SK-N-MC (cell line): ENCODE data around the gene ADAMTS6.

Source experiments
- DNase-seq: peaks from one replicate; pipeline ENCODE4 v3.0.0-alpha.2; 2011; ENCODE audit warnings: low read depth, low spot score
- H3K27ac ChIP-seq: fragments of 200-600 bp; sonication (generic); 2 replicates; pipeline ENCODE4 v1.5.1; 2016; ENCODE audit warnings: mixed run types
- H3K36me3 ChIP-seq: fragments of 200-600 bp; sonication (generic); 2 replicates; pipeline ENCODE4 v1.6.1; 2017; ENCODE audit warnings: antibody characterized with exemption, low read length, mixed read lengths; ENCODE audit not compliant: insufficient read depth
- H3K4me3 ChIP-seq: fragments of 200-600 bp; sonication (generic); 2 replicates; pipeline ENCODE4 v1.5.1; 2016
- H3K9ac ChIP-seq: fragments of 200-600 bp; sonication (generic); 2 replicates; pipeline ENCODE4 v1.8.0; 2017; ENCODE audit warnings: mixed run types, mixed read lengths; ENCODE audit not compliant: insufficient read length
- H3K9me3 ChIP-seq: fragments of 200-600 bp; sonication (generic); 2 replicates; pipeline ENCODE4 v1.6.1; 2017; ENCODE audit warnings: low read depth, mild to moderate bottlenecking, antibody characterized with exemption, low read length, moderate library complexity, mixed read lengths
- EZH2 ChIP-seq: fragments of 200-600 bp; sonication (generic); IDR thresholded peaks from one replicate; pipeline ENCODE4 v1.6.1; 2017; ENCODE audit warnings: antibody characterized with exemption
- FOXP2 ChIP-seq: optimal IDR thresholded peaks from 2 replicates; pipeline ENCODE3; 2011; ENCODE audit warnings: mild to moderate bottlenecking, moderate library complexity; ENCODE audit not compliant: insufficient read depth; ENCODE audit errors: extremely low read length, control extremely low read depth
- POLR2AphosphoS5 ChIP-seq: IDR thresholded peaks from 2 replicates; pipeline ENCODE4 v1.6.1; 2012; ENCODE audit warnings: mild to moderate bottlenecking, low read depth, low read length, borderline replicate concordance

The ADAMTS6 gene

DNA sequence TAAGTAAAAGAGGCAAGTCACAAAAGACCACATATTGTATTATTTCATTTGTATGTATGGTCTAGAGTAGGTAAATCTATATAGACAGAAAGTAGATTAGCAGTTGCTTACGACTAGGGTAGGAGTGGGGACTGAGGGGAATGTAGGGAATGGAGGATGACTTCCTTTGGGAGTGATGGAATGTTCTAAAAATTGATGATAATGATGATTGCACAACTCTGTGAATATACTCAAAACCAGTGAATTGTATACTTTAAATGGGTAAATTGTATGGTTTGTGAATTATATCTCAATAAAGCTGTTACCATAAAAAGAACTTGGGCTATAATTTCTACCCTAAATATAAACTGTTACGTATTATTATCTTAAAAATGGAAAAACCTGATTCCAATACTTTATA is 35.0 kb downstream of the ADAMTS6 start:
- no peak overlapping the region for H3K9ac ChIP-seq
- DNase-seq, result no peak
- no peaks in the 10 kb centered on the region for H3K36me3 ChIP-seq

GRCh38 chr5:65441800-65442199 is 39.9 kb downstream of the ADAMTS6 start:
- no peak for TF ChIP-seq EZH2
- no peak for TF ChIP-seq POLR2AphosphoS5
- no peak for TF ChIP-seq FOXP2
- Histone ChIP-seq H3K9me3 (no peaks in the 10 kb centered on the region), H3K4me3 (no peak overlapping the region), H3K27ac (no peak overlapping the region), H3K36me3 (no peaks in the 10 kb centered on the region), H3K9ac (no peak overlapping the region)
- no peak for DNase-seq

More for the DNA sequence above, 35.0 kb downstream of the ADAMTS6 start:
- H3K27ac ChIP-seq, result no peak overlapping the region
- TF ChIP-seq FOXP2 (no peak), EZH2 (no peak), POLR2AphosphoS5 (no peak)
- no peaks in the 10 kb centered on the region for H3K9me3 ChIP-seq
- no peak overlapping the region for H3K4me3 ChIP-seq

DNA sequence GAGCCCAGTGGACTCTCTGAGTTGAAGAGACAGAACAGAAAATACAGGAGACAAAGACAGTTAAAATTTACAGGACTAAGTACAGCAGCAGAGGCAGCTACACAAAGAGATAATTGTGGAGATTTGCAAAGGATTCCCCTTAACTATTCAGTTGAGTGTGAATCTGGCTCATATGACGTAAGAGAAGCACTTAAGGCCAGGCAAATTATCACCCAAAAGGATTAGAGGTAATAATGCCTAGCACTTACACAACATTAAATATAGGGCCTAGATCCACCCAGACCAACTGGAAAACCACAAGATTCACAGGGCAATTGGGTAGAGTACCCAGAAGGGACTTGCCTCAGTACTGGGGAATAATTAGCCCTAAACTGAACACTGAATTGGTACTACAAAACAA is 41.3 kb downstream of the ADAMTS6 start:
- Histone ChIP-seq H3K36me3 (no peaks in the 10 kb centered on the region), H3K27ac (no peak overlapping the region), H3K9ac (no peak overlapping the region), H3K9me3 (no peaks in the 10 kb centered on the region), H3K4me3 (no peak overlapping the region)
- no peak for DNase-seq
- no peak for TF ChIP-seq FOXP2
- TF ChIP-seq POLR2AphosphoS5, result no peak
- no peak for TF ChIP-seq EZH2

GRCh38 chr5:65434122-65434521 is 47.6 kb downstream of the ADAMTS6 start:
- TF ChIP-seq POLR2AphosphoS5 (no peak), EZH2 (no peak)

GRCh38 chr5:65426656-65427055 is 55.1 kb downstream of the ADAMTS6 start:
- no peaks in the 10 kb centered on the region for H3K9me3 ChIP-seq
- H3K9ac ChIP-seq, result no peak overlapping the region
- no peak for TF ChIP-seq FOXP2
- no peak for TF ChIP-seq EZH2
- TF ChIP-seq POLR2AphosphoS5, result no peak
- no peaks in the 10 kb centered on the region for H3K36me3 ChIP-seq
- no peak overlapping the region for H3K4me3 ChIP-seq
- no peak for DNase-seq
- H3K27ac ChIP-seq, result no peak overlapping the region

More at GRCh38 chr5:65434122-65434521, 47.6 kb downstream of the ADAMTS6 start:
- Histone ChIP-seq H3K36me3 (no peaks in the 10 kb centered on the region), H3K9ac (no peak overlapping the region), H3K4me3 (no peak overlapping the region), H3K27ac (no peak overlapping the region), H3K9me3 (no peaks in the 10 kb centered on the region)
- no peak for DNase-seq

- no peak for DNase-seq
- Histone ChIP-seq H3K9ac (no peak overlapping the region), H3K9me3 (no peaks in the 10 kb centered on the region), H3K36me3 (no peaks in the 10 kb centered on the region), H3K27ac (no peak overlapping the region), H3K4me3 (no peak overlapping the region)
- TF ChIP-seq EZH2 (no peak), FOXP2 (no peak), POLR2AphosphoS5 (no peak)
Measured at GRCh38 chr5:65423623-65424022, 58.1 kb downstream of the ADAMTS6 start.

- no peak overlapping the region for H3K27ac ChIP-seq
- DNase-seq, result no peak
- H3K36me3 ChIP-seq, result no peaks in the 10 kb centered on the region
- TF ChIP-seq EZH2, result no peak
- TF ChIP-seq FOXP2, result no peak
- no peak for TF ChIP-seq POLR2AphosphoS5
- no peak overlapping the region for H3K9ac ChIP-seq
- no peak overlapping the region for H3K4me3 ChIP-seq
- no peaks in the 10 kb centered on the region for H3K9me3 ChIP-seq
Measured at GRCh38 chr5:65418661-65419060, 63.1 kb downstream of the ADAMTS6 start.

DNA sequence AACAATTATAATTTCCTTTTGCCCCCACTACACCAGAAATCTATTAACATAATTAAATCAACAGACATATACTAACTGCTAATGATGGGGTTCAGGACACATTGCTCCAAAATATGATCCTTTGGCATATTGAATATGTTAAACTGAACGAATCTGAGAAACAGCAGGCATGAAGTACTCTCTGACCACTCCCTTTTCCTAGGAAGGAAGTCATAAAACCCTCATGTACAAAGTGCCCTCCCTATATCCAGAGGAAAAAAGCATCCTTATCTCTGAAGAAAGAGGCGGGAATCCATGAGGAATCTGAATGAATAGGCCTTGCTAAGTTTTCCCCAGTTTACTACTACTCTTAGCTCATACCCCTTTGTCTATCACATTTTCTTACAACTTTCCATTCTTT is 67.9 kb downstream of the ADAMTS6 start:
- Histone ChIP-seq H3K9me3 (no peaks in the 10 kb centered on the region), H3K4me3 (no peak overlapping the region), H3K27ac (no peak overlapping the region), H3K9ac (no peak overlapping the region), H3K36me3 (no peaks in the 10 kb centered on the region)
- TF ChIP-seq POLR2AphosphoS5 (no peak), EZH2 (no peak), FOXP2 (no peak)
- DNase-seq, result no peak

DNA sequence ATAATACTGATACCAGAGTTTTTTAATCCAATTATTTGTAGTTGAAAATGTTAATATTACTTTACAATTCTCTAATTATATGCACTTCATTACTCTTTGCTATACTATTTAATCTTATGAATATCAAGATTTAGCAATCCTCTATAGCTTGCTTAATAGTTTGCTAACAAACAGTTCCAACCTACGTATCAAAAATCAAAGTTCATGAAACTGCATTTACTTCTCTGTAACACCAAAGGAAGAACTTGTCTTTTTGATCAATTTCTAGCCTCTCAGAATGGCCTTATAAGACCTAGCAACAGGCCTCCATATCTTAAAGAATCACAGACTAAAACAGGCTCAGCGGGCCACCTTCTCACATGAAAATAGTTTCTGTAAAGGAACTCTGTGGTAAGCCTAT is 68.9 kb downstream of the ADAMTS6 start:
- H3K9ac ChIP-seq, result no peak overlapping the region
- TF ChIP-seq EZH2, result no peak
- no peak for TF ChIP-seq FOXP2
- TF ChIP-seq POLR2AphosphoS5, result no peak
- H3K27ac ChIP-seq, result no peak overlapping the region
- H3K36me3 ChIP-seq, result no peaks in the 10 kb centered on the region
- no peak for DNase-seq
- H3K9me3 ChIP-seq, result no peaks in the 10 kb centered on the region
- no peak overlapping the region for H3K4me3 ChIP-seq

DNA sequence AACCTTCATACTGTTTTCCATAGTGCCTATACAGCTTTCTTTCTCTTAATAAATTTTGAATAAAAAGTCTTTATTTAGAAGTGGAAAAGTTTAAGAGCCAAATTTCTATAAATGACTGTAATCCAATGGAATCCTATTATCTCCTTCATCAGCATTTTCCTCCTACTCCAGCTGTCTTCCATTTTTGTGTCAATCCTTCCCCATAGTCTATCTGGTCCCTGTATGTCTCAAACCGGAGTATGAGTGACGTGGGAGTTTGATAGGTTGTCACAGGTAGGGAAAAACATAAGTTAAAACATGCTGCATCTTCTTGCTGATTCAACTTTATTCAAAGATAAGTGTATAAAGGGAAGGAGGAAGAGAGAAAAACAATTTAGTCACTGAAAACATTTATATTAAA is 70.4 kb downstream of the ADAMTS6 start:
- Histone ChIP-seq H3K4me3 (no peak overlapping the region), H3K27ac (no peak overlapping the region), H3K9me3 (no peaks in the 10 kb centered on the region), H3K9ac (no peak overlapping the region), H3K36me3 (no peaks in the 10 kb centered on the region)
- no peak for TF ChIP-seq EZH2
- no peak for TF ChIP-seq POLR2AphosphoS5
- no peak for TF ChIP-seq FOXP2
- no peak for DNase-seq
